NCI-H1105 (cell line): Measurements from ENCODE around the gene ERC2.

ENCODE experiments used
- DNase-seq: peaks from one replicate; lab custom pipeline; 2025; lab: John Stamatoyannopoulos, UW

Gene ERC2

DNA sequence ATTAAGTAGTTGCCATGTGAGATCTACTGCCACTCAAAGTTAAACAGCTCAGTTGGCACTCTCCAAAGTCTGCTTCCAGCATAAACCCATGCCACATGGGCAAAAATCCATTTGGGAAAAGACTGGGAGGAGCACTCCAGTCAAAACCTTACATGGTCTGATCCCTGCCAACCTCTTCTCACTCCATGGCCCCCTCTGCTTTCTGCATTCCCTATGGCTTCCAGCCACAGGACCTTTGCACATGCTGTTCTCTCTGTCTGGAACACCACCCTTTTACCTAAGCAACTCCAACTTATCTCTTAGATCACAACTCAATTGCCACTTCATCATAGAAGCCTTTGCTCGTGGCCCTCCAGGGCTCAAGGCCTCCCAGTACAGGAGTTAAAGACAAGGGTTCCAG, 910.7 kb downstream of the ERC2 start:
- DNase-seq, result no peak

DNA sequence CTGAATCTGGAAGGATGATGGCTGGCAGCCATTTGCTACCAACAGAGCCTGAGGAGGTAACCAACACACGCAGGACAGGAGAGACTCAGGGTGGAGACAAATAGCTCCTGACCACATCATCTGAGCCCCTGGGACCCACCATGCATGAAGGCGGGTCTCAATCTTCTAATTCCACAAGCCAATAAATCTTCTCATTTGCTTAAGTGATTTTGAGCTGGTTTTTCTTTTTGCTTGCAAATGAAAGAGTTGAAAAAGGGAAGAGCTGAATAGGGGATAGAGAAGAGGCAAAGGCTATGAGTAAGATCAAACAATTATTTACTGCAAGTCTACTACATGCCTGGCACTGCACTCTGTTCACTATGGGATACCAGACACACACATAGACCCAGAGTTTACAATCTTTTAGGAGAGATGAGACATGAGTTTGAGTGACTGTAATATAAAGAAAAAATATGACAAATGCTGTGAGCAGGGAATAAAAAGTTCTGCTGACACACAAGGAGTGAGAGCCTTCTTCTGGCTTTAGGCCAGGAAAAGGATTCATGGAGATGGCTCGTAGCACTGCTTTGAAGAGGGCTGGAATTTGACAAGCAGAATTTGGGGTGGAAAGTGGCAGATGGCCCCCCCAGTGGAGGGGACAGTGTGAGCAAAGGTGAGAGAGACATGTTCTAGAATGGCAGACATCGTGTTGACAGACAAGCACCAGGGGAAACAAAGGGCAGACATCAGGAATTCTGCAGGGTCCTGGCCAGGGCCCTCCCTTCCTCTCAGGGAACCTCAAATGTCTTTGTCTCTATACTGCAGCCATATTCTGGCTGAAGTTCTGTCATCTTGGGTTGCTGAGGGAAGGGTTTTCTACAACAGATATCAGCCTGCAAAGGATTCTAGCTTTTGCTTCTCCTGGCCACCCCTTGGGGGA, 911.4 kb downstream of the ERC2 start:
- no peak for DNase-seq

DNA sequence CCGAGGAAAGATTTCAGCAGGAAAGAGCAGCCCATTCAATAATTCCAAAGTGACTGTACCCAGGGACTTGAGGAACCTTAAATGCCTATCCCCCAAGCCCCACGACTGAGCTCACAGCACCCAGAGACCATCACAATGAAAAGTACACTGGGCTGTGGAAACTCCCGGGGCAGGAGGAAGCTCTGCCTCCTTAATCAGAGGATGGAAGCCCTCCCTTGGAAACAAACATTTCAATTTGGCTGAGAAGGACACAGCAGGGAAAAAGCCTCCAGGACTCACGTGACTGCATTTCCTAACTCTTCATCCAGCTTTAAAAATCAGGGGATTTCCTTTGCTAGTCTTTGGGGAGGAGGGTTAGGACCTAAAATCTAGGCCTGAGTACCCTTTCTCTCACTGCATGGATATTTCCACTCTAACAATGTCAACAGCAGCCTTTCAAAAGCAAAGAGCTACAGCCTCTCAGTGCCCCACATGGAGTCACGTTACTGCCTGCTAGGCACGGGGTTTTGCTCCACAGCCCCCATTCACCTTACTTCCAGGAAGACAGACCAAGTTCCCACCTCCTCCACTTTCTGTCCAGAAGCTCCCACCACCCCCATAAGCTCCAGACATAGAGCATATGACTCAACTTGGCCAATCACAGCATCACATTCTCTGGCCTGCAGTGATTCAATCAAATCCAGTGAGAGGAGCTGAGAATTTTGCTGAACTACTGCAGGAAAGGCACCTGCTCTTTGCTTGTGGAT, 912.2 kb downstream of the ERC2 start:
- no peak for DNase-seq

DNA sequence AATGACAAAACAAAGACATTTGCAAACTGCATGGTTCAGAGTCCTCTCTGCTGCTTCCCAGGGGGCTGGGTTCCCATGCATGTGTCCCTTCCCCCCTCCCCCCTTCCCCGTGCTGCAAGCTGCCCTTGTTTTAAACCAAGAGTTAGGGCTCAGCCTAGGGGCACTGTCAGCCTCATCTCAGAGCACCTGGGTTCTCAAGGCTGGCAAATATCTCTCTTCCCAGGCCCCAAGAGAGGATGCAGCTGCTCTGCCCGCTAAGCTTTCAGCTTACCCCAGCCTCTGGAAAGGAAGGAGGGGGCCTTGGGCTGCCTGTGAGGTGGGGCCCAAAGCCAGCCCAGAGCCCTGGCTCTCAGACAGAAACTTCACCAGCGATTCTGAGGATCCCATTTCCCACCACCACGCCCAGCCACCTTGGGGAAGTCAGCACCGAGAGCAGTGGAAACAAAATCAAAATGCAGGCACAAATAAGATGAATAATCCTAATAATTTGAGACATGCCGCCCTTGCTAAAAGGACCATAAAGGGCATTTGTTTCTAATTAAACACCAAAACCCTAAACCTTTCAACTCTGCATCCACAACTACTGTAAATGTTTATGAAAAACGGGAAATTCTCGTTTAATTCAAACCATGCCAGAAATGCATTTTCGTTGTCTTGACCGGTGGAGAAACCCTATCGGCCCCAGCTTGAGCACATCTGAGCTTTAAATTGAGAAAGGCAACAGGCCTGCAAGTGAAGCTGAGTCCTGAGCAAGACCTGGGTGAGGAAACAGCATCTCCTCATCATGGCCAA, 913.4 kb downstream of the ERC2 start:
- DNase-seq, result no peak

DNA sequence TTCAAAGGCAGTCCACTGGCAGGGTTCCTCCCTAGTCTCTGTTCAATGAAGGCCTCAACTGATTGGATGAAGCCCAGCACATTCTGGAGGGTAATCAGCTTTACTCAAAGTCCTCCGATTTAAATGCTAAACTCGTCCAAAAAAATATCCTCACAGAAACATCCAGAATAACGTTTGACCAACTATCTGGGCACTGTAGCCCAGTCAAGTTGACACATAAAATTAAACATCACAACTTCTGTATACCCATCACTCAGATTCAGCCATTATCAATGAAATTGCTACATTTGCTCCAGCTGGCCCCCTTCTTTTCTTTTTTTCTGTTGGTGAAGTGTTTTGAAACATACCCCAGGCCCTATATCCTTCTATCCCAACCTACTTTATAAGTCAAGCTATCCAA, 916.6 kb downstream of the ERC2 start:
- DNase-seq, result no peak

DNA sequence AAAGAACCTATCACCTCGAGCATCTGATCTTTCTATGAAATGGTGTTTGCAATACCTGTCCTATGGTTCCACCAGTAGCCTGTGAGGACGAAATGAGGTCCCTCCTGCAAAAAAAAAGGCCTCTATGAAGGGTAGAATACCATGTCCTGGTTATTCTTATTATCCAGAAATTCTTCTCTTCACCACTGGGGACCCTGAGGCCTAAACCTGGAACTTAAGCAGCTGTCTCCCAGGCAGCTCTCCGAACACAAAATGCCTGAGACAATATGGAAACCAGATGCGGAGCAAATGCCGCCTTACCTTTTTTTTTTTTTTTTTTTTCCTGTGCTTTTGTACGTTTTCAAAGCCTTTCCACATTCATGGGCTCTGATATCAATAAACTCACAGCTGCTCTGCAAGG, 919.1 kb downstream of the ERC2 start:
- DNase-seq, result no peak

DNA sequence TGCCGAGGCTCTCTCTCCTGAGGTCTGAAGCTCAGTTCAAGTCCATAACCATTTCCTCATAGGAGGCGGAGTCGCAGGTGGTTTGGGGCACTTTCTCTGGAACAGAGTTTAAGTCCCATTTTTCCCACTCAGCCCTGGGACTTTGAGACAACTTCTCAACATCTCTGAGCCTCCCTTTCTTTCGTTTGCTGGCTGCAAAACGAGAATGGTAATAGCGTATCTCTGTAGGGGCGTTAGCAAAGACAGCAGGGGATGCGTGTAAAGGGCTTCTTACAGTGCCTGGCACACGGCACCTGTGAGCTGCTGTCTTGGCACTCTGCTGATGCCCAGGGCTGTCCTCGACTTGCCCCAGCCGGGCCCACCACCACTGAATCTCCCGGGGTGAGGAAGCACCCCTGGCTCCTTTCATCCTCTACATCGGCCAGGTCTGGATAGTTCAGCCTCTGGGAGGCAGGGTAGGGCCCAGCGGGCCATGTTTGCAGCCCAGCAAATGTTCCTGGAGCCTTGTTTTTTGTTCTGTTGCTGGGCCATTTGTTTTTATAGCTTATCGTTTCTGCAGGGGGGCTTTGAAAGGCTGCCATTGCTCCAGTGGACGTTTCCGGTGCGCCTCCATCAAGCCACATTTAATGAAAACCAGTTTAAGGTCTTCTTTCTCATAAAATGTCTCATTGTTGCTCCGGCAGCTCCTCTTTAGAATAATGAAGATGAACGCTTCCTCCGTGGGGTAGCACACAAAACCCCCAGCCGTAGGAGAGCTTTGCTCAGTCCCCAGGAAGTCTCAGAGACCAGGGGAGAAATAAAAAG, 921.2 kb downstream of the ERC2 start:
- no peak for DNase-seq

DNA sequence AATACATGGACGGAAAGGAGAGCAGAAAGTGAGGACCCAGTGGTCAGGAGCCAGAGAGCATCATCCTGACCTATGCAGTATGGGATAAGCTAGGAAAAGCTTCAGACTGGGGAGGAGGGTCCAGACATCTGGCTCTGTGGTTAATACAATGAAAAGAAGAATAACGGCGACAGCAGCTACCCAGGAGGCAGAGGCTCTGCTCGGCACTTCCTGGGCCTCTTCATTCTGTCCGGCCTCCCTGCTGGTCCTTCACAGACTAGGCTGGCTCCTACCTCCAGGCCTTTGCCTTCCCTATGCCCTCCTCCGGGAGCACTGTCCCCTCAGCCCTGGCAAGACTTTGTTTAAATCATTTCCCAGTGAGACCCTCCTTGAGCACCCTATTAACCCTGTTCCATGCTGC, 922.3 kb downstream of the ERC2 start:
- no peak for DNase-seq

DNA sequence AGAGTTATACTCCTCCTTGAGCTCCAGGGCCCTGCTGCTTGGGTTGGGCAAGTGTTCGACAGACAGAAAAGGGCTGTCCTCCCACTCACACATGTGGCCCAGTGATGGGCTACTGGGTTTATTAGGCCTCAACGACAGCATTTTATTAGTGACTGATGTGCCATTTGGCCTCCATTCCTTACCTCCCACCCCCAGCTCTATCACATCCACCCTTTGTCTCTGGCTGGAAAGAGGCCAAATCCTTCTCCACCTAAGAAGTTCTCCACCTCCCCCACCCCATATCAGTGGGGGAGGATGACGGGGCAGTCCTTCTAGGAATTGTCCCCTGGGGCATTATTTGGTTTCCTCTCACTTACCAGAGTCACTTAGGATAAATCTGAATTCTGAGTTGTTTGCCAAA, 924.0 kb downstream of the ERC2 start:
- DNase-seq, result no peak

DNA sequence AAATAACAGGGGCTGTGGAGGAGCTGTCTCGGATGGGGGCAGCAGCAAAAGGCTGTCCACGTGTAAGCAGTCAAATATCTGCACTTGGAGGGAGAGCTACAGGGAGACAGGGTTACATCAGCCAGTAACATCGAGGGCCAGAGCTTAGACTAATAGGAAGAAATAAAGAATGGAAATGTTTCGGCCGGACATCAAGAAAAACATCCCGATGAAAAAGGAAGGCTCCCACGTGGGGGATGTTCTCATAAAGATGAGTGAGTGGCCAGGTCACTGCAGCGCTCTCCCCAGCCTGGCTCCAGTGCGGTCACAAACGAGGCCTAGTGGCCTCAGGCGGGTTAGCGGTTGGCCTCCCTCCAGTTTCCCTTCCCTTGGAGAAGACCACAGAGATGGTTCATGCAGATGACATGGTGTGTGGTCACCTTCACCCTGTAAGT, 925.1 kb downstream of the ERC2 start:
- DNase-seq, result no peak

DNA sequence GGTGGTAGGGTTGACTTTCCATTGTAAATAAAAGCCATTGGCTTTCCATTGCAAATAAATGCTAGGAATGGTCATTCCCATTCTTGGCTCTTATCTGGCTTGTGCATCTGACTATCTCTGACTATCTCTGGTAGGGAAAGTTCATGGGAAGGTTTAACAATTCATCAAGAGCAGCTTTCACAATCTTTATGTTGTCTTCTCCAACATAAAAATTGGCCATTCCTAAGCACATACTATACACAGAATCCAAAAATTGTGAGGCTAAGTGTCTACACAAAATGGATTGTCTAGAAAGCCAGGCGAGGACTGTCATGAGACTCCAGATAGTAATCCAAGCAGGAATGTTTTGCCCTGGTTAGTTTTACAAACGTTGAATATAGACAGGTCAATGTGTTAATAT, 926.8 kb downstream of the ERC2 start:
- DNase-seq, result no peak

DNA sequence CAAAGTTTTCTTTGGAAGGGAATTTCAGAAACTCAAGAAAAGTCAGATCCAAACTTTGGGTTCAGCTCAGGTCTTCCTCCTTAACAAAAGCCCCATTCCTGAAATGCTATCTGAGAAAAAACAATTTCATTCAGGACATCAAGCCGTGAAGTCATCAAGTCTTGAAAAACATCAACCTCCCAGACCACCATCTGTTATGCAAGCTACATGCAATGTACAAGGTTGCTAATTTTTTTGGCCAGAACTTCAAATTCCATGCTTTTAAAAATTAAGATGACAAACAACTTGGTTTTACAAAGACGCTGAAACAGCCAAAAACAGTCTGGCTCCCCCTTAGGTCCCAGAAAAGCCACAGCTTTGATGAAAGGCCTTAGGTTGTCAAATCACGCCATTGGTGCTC, 927.3 kb downstream of the ERC2 start:
- no peak for DNase-seq

DNA sequence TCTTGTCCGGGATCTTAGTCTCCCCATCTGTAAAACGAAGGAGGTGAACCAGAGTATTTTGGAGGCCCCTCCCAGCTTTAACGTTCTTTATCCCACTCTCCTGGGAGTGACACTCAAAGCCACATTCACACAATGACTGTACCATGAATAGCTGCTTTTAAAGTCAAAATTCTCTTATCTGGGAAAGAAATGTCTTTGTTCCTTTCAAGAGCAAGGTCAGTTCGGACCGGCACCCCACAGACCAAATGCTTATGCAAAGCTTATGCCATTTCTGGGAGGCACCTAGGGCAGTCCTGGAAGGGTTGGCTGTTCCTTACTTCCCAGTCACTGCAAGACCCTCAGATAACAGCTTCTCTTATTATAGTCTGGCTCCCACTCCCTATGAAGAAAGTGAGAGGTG, 927.7 kb downstream of the ERC2 start:
- no peak for DNase-seq

DNA sequence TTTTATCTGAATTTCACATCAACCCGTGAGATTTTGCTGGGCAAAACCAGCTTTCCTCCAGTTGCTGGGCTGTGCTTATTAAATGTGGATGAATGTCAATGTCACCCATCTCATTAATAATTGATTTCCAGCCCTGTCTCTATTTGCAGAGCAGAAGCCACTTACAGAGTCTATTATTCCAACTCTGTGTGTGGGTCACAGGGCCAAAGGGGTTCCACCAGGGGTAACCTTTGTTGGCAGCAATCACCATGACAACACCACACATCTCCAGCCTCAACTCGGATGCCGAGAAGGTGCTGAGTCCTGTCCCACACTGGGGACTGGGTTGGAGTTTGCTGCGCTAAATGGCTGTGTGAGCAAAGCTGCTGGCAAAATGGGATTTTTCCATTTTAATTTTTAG, 930.1 kb downstream of the ERC2 start:
- no peak for DNase-seq

DNA sequence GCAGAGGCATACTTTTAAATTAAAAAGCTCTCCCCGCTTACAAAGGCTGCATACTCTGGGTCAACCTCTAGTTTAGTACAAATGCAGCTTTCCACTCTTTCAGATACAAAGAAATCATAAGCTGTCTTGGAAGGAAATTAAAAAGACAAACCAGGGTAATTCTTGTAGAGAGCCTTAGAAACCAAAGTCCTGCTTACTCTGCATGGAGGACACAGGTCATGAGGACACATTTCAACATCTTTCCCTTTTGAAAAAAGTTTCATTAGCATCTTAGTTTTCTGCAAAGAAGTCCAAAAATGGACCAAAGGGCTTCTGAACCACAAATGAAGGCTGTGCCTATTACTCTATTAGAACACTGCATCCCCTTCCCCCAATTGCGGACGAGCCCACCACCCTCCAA, 930.7 kb downstream of the ERC2 start:
- DNase-seq, result no peak

DNA sequence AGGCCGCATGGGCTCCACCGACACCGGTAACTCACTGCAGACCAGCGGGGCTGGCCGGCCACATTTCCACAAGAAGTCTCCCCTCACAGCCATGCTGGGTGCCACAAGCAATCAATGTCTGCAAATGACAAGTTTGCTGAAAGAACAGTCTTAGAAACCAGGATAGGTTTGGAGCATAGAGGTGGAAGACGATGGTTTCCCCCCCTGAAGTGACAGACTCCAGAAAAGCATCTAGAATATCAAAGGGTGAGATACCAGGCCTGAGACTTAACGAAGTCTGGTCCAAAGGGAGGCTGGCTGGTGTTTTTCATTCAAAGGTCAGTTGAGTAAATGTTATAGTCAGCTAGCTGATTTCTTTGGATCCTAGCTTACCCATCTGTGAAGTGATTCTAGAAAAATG, 931.1 kb downstream of the ERC2 start:
- DNase-seq, result no peak

DNA sequence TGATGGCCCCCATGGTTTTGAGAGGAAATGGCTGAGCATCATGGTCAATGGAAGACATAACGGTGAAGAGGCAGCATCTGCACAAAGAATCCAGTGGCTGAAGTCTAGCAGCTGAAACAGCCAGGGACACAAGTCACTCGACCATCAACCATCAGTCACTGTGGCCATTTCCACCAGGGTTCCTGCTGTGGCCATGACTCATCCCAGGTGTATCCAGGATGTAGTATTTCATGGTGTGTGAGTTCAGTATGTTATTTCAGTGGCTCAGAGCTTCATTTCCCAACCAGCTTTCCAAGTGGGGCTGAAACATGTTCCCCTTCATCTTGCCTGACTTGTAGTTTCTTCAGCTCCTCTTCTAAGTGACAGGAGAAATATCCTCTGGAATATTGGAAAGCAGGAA, 933.4 kb downstream of the ERC2 start:
- no peak for DNase-seq

DNA sequence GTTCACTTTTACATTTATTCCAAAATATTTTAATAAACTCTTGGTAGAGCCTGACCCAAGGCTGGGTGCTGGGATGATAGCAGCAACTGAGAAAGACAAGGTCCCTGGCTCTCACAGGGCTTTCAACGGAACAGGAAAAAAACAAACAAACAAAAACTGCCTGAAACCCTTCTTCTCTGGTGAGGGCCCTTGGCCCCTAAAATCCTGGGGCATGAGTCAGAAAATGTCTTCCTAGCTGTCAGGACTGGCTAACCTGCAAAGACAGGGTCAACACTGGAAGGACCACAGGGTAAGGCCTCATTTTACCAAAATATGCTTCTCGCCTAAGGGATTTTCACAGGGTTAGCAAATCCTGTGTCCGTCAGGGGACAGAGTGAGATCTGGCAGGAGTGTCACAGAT, 935.5 kb downstream of the ERC2 start:
- no peak for DNase-seq

DNA sequence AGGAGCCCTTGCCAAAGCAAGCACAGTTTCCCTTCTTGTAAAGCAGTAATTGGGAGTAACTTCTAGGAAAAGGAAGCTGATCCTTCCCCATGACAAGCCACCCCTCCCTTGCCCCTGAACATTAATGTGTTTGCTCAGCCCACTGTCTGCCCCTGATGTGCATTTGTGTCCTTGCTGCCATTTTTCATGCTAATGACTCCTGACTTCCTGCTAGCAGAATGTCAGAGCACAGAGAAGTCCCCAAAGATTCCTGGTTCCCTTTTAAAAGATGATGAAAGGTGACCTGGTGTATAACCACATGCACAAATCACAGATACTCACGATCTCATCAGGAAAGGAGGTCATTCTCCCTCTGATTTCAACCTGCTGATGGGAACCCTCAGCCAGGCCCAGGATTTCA, 936.9 kb downstream of the ERC2 start:
- DNase-seq, result no peak

DNA sequence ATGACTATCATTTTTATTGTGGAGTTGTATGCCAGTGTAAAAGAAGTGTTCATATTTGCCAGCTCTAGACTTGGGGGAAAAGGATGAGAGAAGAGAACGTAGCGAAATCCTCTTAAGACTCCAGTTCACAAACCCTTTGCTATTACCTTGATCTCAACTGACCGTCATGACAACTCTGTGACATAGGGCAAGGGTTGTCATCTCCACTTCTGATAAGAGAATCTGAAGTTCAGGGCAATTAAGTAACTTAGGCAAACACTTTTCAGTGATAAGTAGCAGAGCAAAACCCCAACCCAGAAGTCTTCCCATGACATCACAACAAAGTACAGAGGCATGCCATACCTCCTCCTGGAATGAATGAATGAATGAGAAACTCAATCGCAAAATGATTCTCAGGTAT, 940.9 kb downstream of the ERC2 start:
- DNase-seq, result no peak

DNA sequence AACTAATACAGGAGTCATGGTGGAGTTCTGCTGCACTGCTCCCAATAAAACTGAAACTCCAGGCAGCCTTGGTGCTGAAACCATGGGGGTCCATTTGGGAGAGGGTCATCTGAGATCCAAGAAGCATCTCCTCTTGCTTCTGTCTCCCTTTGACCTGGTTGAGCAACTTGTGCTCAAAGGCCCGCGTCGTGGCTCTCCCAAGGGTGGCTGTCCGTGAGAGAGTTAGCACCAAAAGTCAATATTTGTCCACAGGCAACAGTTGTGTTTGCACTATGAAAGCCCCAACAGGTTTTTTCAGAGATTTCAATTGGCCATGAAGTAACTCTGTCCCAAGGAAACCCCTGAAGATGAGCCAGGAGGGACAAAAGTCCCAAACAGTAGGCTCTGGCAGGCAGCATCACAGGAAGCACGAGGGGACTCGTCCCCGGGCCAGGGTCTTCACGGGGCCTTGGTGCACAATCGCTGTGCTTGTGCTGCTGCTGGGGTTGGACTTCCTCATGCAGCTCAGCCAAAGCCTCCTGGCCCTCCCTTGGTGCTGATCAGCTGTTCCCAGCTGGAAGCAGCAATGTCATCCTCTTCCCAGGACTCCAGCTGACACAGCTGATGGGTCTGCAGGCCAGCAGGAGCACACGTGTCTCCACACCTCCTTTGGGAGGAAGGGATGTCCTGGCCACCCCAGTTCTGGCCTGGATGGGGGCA, 941.8 kb downstream of the ERC2 start:
- DNase-seq, result no peak
